Activated CD8-positive, alpha-beta T cell treated with anti-CD3 and anti-CD28 coated beads for 36 hours (primary cell): ENCODE measurements around the gene OR10W1. TPM values are rescaled to one million over a fixed set of nuclear protein-coding genes. Genes with fewer than 3 reads are reported as not detected.

Source experiments
- ATAC-seq: fragments of 200-7000 bp; cut with Tn5 transposase; one replicate; pipeline ENCODE4 v1.10.0; 2021; ENCODE audit warnings: mild to moderate bottlenecking, moderate library complexity
- CTCF ChIA-PET: fragments of 350-600 bp; sonication (Branson Sonifier 250); formaldehyde crosslinking; loops from one replicate; lab custom pipeline; 2021; ENCODE audit warnings: antibody characterized with exemption; lab: Charles Lee
- POLR2A ChIA-PET: fragments of 350-600 bp; sonication (Branson Sonifier 250); formaldehyde crosslinking; loops from one replicate; lab custom pipeline; 2021; ENCODE audit warnings: antibody characterized with exemption; lab: Charles Lee
- DNase-seq: peaks from one replicate; pipeline ENCODE4 v3.0.0-alpha.2; 2020
- H3K27ac Mint-ChIP-seq: one replicate; pipeline ENCODE4 v1.8.0; 2021; ENCODE audit warnings: mild to moderate bottlenecking, mixed read lengths
- H3K27me3 Mint-ChIP-seq: one replicate; pipeline ENCODE4 v1.8.0; 2021; ENCODE audit warnings: mixed read lengths
- H3K36me3 Mint-ChIP-seq: one replicate; pipeline ENCODE4 v1.8.0; 2021; ENCODE audit warnings: low read depth, mixed read lengths
- H3K4me1 Mint-ChIP-seq: one replicate; pipeline ENCODE4 v1.8.0; 2021; ENCODE audit warnings: low read depth, mixed read lengths
- H3K4me3 Mint-ChIP-seq: one replicate; pipeline ENCODE4 v1.8.0; 2021; ENCODE audit warnings: mild to moderate bottlenecking, moderate library complexity, mixed read lengths
- H3K9me3 Mint-ChIP-seq: one replicate; pipeline ENCODE4 v1.8.0; 2021; ENCODE audit warnings: mixed read lengths
- CTCF ChIP-seq: fragments of 200-600 bp; IDR thresholded peaks from one replicate; pipeline ENCODE4 v1.8.0; 2022; ENCODE audit warnings: antibody characterized with exemption, mild to moderate bottlenecking
- intact Hi-C: fragments of 100-400 bp; cut with micrococcal nuclease; formaldehyde crosslinking; loops from one replicate; pipeline ENCODE4 v1.10.0; 2022
- total RNA-seq, 2 experiments: library from RNA; stranded (reverse); gene quantifications; one replicate each; pipeline ENCODE4 v1.2.3, GENCODE V29; 2021

The OR10W1 gene
- total RNA-seq, 2 experiments from 2014 or later: not detected

GRCh38 chr11:58254936-58255335, 13.1 kb downstream of the OR10W1 start:
- ChIA-PET POLR2A (no interaction called here), CTCF (interaction anchor here (1.3 kb wide), 1 partner anchor 31 kb away, joined by 3 read pairs; no protein-coding TSS in a partner anchor)
- H3K27me3 Mint-ChIP-seq: peaks cover 1% of the 10 kb centered on the region

GRCh38 chr11:58243954-58244353, 24.1 kb downstream of the OR10W1 start:
- peaks cover 14% of the 10 kb centered on the region for H3K9me3 Mint-ChIP-seq
- peaks cover 15% of the 10 kb centered on the region for H3K27me3 Mint-ChIP-seq
- no peak overlapping the region for H3K4me3 Mint-ChIP-seq
- DNase-seq (no peak), ATAC-seq (no peak)
- no peak for TF ChIP-seq CTCF
- no peak overlapping the region for H3K27ac Mint-ChIP-seq
- POLR2A ChIA-PET: no interaction called here
- intact Hi-C loops: no loop called here
- CTCF ChIA-PET: no interaction called here
- H3K36me3 Mint-ChIP-seq: peaks cover 1% of the 10 kb centered on the region
- H3K4me1 Mint-ChIP-seq: no peaks in the 10 kb centered on the region

More at GRCh38 chr11:58254936-58255335, 13.1 kb downstream of the OR10W1 start:
- Mint-ChIP-seq H3K27ac (no peak overlapping the region), H3K9me3 (peaks cover 13% of the 10 kb centered on the region), H3K4me3 (no peak overlapping the region), H3K36me3 (no peaks in the 10 kb centered on the region), H3K4me1 (no peaks in the 10 kb centered on the region)
- TF ChIP-seq CTCF: no peak
- intact Hi-C loops: no loop called here
- DNase-seq (no peak), ATAC-seq (no peak)

- Mint-ChIP-seq H3K4me3 (no peak overlapping the region), H3K36me3 (no peaks in the 10 kb centered on the region), H3K27me3 (peaks cover 3% of the 10 kb centered on the region), H3K9me3 (no peaks in the 10 kb centered on the region), H3K4me1 (no peaks in the 10 kb centered on the region), H3K27ac (no peak overlapping the region)
- no peak for TF ChIP-seq CTCF
- DNase-seq (no peak), ATAC-seq (no peak)
- intact Hi-C loops: no loop called here
- CTCF ChIA-PET: no interaction called here
- POLR2A ChIA-PET: no interaction called here
These were observed 40.0 kb downstream of the OR10W1 start for GRCh38 chr11:58227956-58228615.

- ChIA-PET CTCF (no interaction called here), POLR2A (no interaction called here)
- Mint-ChIP-seq H3K9me3 (no peaks in the 10 kb centered on the region), H3K27me3 (peaks cover 3% of the 10 kb centered on the region), H3K4me1 (no peaks in the 10 kb centered on the region), H3K4me3 (no peak overlapping the region), H3K27ac (no peak overlapping the region), H3K36me3 (no peaks in the 10 kb centered on the region)
- intact Hi-C loops: no loop called here
- DNase-seq (no peak), ATAC-seq (no peak)
- no peak for TF ChIP-seq CTCF
These were observed 45.3 kb downstream of the OR10W1 start for GRCh38 chr11:58222721-58223120.

Other genes with a start within 250 kb of the OR10W1 start
- gene OR9Q1, start 244.4 kb downstream of the OR10W1 start, total RNA-seq: not detected
- not detected for gene OR6Q1, start 237.3 kb downstream of the OR10W1 start, total RNA-seq
- gene OR9I1, start 142.7 kb downstream of the OR10W1 start, total RNA-seq: not detected
- not detected for gene OR9Q2, start 79.2 kb downstream of the OR10W1 start, total RNA-seq
- gene OR1S2, start 64.1 kb downstream of the OR10W1 start, total RNA-seq: not detected
- gene OR1S1, start 55.5 kb downstream of the OR10W1 start, total RNA-seq: not detected
- gene OR10Q1, start 39.3 kb downstream of the OR10W1 start, total RNA-seq: not detected
- not detected for gene OR5B17, start 90.8 kb upstream of the OR10W1 start, total RNA-seq
- gene OR5B3, start 138.6 kb upstream of the OR10W1 start, total RNA-seq: not detected
- gene OR5B2, start 159.9 kb upstream of the OR10W1 start, total RNA-seq: not detected
- gene OR5B12, start 174.0 kb upstream of the OR10W1 start, total RNA-seq: under 1 TPM in 1 of 2 experiments, not detected in 1; 0.14 TPM
- not detected for gene OR5B21, start 239.8 kb upstream of the OR10W1 start, total RNA-seq